HG02870 (cell line): ENCODE measurements around the gene FH.

Experiments
- ATAC-seq: cut with Tn5 transposase; IDR thresholded peaks from one replicate; pipeline ENCODE4 v1.9.1; 2021; ENCODE audit warnings: mild to moderate bottlenecking, moderate library complexity; ENCODE audit not compliant: unreplicated experiment

The FH gene

GRCh38 chr1:241519308-241520079, at the start of gene FH:
Gene FH (minus strand): TSS chr1:241519755. CDS start chr1:241519722, 33 bp downstream.
- peak; percentile 95 for ATAC-seq

- no peak for ATAC-seq
Observed at GRCh38 chr1:241560849-241561187, 41.3 kb upstream of the FH start.

- no peak for ATAC-seq
Observed at GRCh38 chr1:241560146-241560848, 40.7 kb upstream of the FH start.

GRCh38 chr1:241557551-241558193, 38.1 kb upstream of the FH start:
- no peak for ATAC-seq

GRCh38 chr1:241557031-241557430, 37.5 kb upstream of the FH start:
- no peak for ATAC-seq

GRCh38 chr1:241555526-241555925, 36.0 kb upstream of the FH start:
- ATAC-seq: no peak

GRCh38 chr1:241553886-241554592, 34.5 kb upstream of the FH start:
- ATAC-seq: no peak

- peak; percentile 86 for ATAC-seq
Observed at GRCh38 chr1:241551759-241552638, 32.4 kb upstream of the FH start.

- ATAC-seq: no peak
Observed at GRCh38 chr1:241550318-241550717, 30.8 kb upstream of the FH start.

- no peak for ATAC-seq
Observed at GRCh38 chr1:241548008-241548407, 28.5 kb upstream of the FH start.

GRCh38 chr1:241542199-241542907, 22.8 kb upstream of the FH start:
- ATAC-seq: peak; percentile 57

GRCh38 chr1:241536969-241537368, 17.4 kb upstream of the FH start:
- ATAC-seq: no peak

GRCh38 chr1:241536304-241536703, 16.7 kb upstream of the FH start:
- no peak for ATAC-seq

GRCh38 chr1:241533326-241534115, 14.0 kb upstream of the FH start:
- peak; percentile 42 for ATAC-seq

- peak; percentile 67 for ATAC-seq
Observed at GRCh38 chr1:241532864-241533263, 13.3 kb upstream of the FH start.

GRCh38 chr1:241532162-241532531, 12.6 kb upstream of the FH start, which contains the start of gene KMO:
Gene KMO (plus strand): TSS chr1:241532378. CDS start chr1:241532445, 67 bp downstream.
- peak; percentile 18 for ATAC-seq

- peak; percentile 52 for ATAC-seq
Observed at GRCh38 chr1:241531195-241532161, 11.9 kb upstream of the FH start.

GRCh38 chr1:241527146-241527545, 7.6 kb upstream of the FH start:
- ATAC-seq: no peak
